ENCODE results near the gene DNAH1.

Gene DNAH1

GRCh38 chr3:52406791-52407510, 90.8 kb downstream of the DNAH1 start:
- no peak for DNase-seq

GRCh38 chr3:52407779-52408178, 91.7 kb downstream of the DNAH1 start:
- DNase-seq, result no peak

- DNase-seq, result no peak
Observed at GRCh38 chr3:52408466-52408865, 92.3 kb downstream of the DNAH1 start.

GRCh38 chr3:52415800-52416199, 99.7 kb downstream of the DNAH1 start:
- no peak for DNase-seq

- no peak for DNase-seq
Observed at GRCh38 chr3:52420388-52420787, 104.3 kb downstream of the DNAH1 start.

GRCh38 chr3:52422669-52423068, 106.5 kb downstream of the DNAH1 start:
- no peak for DNase-seq

GRCh38 chr3:52423173-52423572, 107.1 kb downstream of the DNAH1 start:
- no peak for DNase-seq

- no peak for DNase-seq
Observed at GRCh38 chr3:52428151-52429005, 112.3 kb downstream of the DNAH1 start.

- no peak for DNase-seq
Observed at GRCh38 chr3:52429031-52429430, 112.9 kb downstream of the DNAH1 start.

- DNase-seq, result no peak
Observed at GRCh38 chr3:52429779-52430415, 113.8 kb downstream of the DNAH1 start.

- DNase-seq, result no peak
Observed at GRCh38 chr3:52430416-52430810, 114.3 kb downstream of the DNAH1 start.

GRCh38 chr3:52431459-52432223, 115.5 kb downstream of the DNAH1 start:
- no peak for DNase-seq

GRCh38 chr3:52432225-52432624, 116.1 kb downstream of the DNAH1 start:
- DNase-seq, result no peak

GRCh38 chr3:52432691-52433141, 116.6 kb downstream of the DNAH1 start:
- DNase-seq, result no peak

GRCh38 chr3:52433328-52433995, 117.3 kb downstream of the DNAH1 start:
- no peak for DNase-seq

GRCh38 chr3:52433996-52434479, 117.9 kb downstream of the DNAH1 start:
- DNase-seq, result no peak

GRCh38 chr3:52434491-52435115, 118.5 kb downstream of the DNAH1 start:
- DNase-seq, result no peak

- DNase-seq, result no peak
Observed at GRCh38 chr3:52435246-52436101, 119.4 kb downstream of the DNAH1 start.

- DNase-seq, result no peak
Observed at GRCh38 chr3:52436500-52437149, 120.5 kb downstream of the DNAH1 start.
